HG03565 (cell line): ENCODE results near the gene MYO19.
"Not testable (repeated sequence)": the region's sequence is repeated elsewhere in the genome, so short reads cannot be mapped to it uniquely, and the experiment has no call there.

ENCODE experiments used
- ATAC-seq: cut with Tn5 transposase; IDR thresholded peaks from one replicate; pipeline ENCODE4 v1.9.1; 2021; ENCODE audit warnings: mild to moderate bottlenecking, moderate library complexity; ENCODE audit not compliant: unreplicated experiment

The MYO19 gene

DNA sequence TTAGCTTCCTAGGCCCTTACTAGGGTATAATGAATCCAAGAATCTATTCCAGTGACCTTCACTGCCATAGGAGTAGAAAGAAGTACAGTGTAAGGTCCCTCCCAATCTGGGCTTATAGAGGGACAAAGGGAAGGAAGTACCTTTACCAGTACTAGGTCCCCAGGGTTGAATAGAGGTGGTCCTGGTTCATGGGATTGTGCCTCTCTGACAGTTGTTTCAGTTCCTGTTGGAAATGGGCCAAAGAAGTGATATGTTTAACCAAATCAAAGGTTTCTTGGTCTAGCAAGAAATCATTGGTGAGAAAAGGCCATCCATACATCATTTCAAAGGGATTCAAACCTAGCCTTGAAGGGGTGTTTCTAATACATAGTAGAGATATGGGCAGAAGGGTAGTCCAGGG, 64.2 kb downstream of the MYO19 start:
- no peak for ATAC-seq

DNA sequence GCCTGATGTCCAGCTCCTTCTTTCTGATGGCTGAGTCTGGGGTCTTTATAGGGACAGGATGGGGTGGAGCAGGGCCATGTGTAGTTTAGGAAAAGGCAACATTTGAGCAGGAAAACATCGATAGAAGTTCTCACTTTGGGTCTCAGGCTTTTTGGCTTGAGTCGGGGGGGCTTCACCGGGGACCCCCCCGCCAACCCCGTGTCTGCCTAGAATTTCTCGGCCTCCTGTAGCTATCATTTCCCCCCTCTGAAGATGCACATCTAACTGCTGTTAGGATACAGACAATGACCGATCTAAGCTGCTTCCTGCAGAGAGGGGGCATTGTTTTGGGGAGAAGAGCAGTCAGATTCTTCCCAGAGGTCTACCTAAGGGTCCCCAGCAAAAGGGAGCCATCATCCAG, 64.9 kb downstream of the MYO19 start:
- ATAC-seq = no peak

DNA sequence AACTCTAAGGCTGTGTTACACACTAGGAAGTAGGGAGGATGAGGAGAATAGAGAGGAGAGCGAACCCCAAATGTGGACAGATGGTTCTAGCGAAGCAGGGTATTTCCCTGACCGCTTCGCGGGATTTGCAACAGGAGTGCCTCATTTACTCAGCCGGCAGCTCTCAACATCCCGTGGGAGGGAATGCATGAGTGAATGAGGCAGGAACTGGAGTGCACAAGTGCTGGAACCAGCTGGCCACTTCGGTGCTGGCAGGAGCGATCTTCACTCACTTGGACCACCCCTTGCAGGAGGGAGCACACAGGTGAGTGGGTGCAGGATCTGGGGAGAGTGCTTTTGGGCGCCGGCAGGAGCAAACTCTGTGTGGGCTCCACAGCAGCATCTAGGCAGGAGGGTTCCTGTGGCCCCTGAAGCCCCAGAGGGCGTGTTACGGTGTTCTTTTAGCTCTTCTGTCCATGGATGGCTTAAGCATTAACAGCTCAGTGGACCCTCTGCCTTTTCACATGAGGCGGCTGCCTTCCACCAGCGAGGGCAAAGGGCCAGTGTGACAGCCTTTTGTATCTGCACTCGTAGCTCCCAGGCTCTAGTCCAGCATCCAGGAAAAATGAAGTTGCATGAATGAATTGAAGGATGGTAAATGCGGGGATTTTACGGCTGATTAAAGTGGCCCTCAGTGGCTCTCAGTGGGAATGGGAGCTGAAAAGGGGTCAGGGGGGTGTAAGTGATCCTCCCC, 65.6 kb downstream of the MYO19 start:
- ATAC-seq = no peak

DNA sequence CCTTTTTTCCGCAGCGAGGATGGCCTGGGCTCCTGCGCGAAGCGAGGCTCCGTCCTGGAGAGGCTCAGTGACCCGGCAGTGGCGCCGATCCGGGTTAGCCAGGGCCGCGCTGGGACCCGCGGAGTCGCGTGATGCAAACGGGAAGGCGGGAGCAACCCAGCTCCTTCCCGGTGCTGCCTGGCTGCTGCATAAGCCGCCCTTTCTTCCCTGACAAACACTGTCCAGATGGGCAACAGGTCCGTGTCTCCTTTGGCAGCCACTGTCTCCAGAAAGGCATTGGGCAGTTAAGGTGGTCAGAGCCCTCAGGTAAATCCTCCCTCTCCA, 69.9 kb downstream of the MYO19 start:
- ATAC-seq = no peak

DNA sequence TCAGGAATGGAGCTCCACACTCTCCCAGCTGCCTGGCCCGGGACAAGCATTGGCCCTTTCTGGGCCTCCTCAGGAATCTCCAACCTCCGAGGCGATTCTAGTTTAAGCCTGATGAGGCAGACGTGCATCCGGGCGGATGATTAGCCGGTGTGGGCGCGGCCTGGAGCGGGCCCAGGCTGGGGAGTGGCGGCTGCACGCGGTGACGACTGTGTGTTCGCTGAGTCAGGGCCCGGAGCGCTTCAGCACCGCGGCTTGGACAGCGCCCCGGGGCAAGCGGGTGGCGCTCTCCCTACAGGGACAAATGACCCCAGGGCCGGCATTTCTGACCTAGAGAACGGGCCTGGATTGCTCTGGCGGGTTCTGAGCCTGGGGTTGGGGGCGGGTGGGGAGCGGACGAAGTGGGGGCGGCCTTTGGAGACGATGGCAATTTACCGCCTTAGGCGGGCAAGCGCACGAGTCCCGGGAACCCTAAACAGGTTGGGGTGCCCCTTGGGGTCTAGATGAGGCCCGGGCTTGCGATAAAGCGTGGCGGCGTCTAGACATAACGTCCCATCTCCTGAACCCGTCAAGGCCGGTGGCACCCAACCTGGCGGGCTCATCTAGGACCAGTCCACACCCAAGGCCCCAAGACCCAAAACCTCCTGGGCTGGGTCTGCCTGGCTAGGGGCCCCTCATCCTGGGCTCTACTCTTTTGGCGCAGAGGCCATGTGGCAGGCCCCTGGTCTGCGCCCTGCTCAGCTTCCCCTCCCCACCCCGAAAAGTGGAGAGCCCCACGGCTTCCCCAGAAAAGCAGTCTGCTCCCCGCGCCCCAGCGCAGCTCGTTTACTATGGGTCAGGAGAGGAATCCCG, 70.5 kb downstream of the MYO19 start:
- no peak for ATAC-seq

DNA sequence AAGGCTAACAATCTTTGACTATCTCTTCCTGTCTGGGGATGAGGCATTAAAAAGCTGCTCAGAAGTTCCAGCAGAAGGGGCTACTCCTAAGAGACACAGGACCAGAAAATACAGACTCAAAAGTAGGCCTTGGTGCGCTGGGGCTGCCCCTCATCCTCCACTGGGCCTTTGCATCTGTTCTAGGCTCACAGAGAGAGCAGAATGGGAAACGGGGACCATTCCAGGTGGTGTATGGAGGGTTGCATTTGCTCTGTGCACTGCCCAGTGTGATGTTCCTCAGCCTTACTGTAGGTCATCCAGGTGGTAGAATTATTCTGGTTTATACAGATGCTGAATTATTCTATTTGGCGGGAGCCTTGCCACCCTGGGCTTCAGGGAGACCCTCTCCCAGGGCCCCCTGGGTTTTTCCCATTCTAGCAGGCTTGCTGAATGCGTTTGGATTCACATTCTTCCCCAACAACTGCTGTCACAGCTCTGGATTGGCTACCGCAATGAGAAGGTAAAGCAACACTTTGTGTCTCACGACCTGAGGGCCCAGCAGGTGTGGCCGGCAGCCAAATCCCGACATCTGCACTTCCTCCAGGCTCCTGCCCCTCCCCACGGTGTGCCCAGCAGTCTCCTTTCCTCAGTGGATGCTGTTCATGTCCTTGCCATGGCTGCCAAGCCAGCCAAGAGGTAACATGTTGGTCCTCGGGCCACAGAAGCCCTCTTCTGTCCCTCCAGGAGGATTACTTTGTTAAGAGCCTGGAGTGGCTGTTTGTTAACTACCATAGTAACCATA, 73.1 kb downstream of the MYO19 start:
- no peak for ATAC-seq

DNA sequence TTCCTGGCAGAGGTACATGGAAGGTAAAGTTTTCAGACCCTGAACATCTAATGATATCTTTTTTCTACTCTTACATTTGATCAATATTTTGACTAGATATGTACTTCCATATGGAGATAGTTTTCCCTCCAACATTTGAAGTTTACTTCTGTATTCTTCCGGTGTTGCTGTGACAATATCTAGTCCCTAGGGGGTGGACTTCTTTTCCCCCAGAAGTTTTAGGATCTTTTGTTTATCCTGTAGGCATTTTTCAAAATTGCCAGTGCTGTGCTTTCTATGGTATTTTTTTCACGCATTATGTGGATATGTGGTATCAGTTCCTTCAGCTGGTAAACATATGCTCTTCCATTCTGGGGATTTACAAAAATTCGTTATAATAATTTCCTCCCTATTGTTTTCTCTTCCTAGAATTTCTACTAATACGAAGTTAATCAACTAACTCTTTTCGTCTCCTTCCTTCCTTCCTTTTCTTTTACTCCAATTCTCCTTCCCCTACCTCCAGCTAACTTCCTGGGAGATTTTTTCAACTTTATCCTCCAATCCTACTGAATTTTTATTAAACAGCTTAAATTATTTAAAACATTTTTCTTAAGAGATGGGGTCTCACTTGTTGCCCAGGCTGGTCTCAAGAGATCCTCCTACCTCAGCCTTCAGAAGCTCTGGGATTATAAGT, 74.3 kb downstream of the MYO19 start:
- ATAC-seq = no peak

DNA sequence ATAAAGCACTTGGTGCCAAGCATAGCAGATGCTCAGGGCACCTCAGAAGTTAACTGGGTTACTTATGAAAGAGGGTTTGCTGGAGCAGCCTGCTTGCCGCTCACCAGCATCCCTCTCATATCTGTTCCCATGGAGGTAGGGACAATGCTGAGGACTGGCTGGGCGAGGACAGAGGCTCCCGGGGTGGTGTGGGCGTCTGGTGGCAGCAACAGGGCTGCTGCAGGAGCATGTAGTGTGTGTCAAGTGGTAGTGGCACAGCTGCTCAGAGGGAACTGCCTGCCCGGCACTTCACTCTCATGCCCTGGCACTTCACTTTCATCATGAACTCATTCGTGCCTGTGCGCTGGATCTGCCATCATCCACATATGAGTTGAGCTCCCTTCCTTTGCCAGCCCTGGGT, 75.1 kb downstream of the MYO19 start:
- no peak for ATAC-seq

DNA sequence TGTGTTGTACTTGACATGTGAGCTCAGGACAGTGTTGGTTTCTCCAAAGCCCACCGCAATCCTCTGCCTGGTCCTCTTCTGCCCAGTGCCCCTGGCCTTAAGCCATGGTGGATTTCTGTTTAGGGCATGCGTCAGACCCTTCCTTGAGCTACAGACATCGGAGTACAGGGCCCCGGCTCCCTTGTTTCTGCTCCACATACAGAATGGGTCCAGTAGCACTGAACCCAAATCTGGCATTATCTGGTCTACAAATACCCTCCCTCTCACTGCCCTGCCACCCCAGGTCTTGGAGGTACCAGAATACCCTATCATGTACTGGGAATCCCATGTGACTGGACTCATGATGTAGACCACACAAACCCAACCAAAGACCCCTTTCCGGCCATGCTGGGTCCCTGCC, 75.6 kb downstream of the MYO19 start:
- ATAC-seq = no peak

DNA sequence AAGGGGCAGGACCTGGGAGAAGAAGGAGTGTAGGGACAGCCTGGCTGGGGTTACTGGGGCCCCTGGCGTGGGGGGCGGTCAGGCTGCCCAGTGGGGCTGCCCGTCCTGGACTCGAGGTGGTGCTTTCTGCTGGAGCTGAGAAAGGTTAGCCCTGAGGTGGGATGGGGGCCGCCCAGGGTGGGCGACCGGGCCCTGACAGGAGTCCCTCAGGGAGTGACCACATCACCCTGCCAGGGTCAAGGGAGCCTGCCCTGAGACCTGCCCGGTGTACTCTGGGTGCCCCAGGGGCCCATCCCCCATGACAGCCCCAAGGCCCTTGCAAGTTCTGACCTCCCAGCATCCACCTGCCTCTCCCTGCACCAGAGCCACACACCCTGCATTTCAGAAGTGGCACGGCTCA, 77.0 kb downstream of the MYO19 start:
- not testable (repeated sequence) for ATAC-seq

DNA sequence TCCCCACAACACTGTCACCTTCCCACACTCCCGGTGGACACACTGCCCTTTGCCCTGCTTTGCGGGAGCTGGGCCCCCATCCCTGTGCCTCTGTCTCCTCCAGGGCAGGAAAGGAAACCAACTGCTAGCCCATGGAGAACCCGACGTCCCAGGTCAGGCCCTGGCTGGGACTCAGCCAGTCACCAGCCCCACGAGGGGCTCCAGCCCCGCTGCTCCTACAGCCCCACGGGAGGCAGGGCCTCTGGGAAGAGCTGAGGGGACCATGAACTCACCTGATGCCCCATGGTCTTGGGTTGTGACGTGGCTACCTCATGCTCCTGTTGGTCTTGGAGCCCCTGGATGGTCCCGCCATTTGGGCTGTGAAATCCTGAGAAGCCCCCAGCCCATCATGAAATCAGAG, 81.8 kb downstream of the MYO19 start:
- ATAC-seq = not testable (repeated sequence)

DNA sequence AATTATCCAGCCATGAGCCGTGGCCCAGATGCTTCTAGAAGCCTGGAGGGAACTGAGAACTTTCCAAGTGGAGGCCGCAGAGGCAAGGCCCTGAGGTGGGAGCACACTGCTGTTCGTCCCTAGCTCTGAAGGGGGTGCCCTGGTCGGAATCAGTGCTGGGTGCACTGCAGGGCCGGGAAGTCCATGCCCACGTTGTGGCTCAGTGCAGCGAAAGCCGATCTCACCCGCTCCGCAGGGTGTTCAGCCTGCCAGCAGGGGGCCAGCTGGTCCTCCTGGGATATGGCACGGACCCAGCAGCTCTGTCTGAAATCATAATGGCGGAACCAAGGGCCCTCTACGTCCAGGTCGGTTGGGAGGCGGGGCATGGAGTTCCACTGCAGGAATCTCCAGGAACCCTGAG, 84.7 kb downstream of the MYO19 start:
- ATAC-seq = not testable (repeated sequence)
